ENCODE results near the gene MATR3. TPM values are rescaled to one million over a fixed set of nuclear protein-coding genes. Genes with fewer than 3 reads are reported as not detected.

The MATR3 gene
- polyA plus RNA-seq, 1 donor (not counting 4 experiments of a cell fraction or from before 2014, with no cell fraction given), result 122 TPM

DNA sequence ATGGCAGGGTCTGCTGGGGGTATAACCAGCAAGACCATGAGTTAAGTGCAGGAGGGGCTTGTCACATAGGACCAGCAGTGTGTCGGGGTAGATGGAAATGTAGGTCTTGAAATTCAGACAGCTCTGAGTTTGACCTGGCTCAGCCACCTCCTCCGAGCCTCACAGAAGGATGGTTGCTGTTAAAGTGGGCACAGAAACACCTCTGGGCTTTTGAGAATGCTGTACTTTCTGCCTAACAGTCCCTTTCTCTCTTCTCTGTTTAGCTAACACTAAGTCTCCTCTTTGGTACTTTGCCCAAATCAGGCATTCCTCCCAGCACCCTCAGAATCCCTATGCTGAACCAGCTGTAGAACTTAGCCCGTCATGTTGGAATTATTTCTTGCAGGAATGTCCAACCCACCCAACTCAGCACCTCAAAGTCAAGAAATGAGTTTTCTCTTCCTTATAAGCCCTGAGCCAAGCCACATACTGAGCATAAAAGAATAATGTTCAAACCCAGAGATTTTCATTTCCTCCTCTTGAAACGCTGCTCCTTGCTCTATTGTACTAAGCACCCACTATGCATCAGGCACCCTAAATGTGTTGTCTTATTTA, 41.7 kb upstream of the MATR3 start:
- TF ChIP-seq EZH2 (IDR thresholded peaks at IDR 0.05; ENCODE audit: low read length), result no peak
- TF ChIP-seq, protein P1, sequence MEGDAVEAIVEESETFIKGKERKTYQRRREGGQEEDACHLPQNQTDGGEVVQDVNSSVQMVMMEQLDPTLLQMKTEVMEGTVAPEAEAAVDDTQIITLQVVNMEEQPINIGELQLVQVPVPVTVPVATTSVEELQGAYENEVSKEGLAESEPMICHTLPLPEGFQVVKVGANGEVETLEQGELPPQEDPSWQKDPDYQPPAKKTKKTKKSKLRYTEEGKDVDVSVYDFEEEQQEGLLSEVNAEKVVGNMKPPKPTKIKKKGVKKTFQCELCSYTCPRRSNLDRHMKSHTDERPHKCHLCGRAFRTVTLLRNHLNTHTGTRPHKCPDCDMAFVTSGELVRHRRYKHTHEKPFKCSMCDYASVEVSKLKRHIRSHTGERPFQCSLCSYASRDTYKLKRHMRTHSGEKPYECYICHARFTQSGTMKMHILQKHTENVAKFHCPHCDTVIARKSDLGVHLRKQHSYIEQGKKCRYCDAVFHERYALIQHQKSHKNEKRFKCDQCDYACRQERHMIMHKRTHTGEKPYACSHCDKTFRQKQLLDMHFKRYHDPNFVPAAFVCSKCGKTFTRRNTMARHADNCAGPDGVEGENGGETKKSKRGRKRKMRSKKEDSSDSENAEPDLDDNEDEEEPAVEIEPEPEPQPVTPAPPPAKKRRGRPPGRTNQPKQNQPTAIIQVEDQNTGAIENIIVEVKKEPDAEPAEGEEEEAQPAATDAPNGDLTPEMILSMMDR (optimal IDR thresholded peaks at IDR 0.05 in 1 of 3, IDR thresholded peaks at IDR 0.05 in 1 of 3, conservative IDR thresholded peaks at IDR 0.05 in 1 of 3; ENCODE audit: extremely low read depth in 1 of 3, insufficient read depth in 2 of 3, low read length in 3 of 3), result no peak
- Histone ChIP-seq H3K9ac (ENCODE audit: control insufficient read depth, extremely low read depth, insufficient read depth, low read length) (no peak overlapping the region), H4K20me1 (ENCODE audit: control insufficient read depth, extremely low read depth, insufficient read depth, low read length) (no peaks in the 10 kb centered on the region), H2AFZ (ENCODE audit: control insufficient read depth, low read length) (no peak overlapping the region), H3K4me3 (ENCODE audit: control insufficient read depth in 2 of 3, extremely low read depth in 1 of 3, insufficient read depth in 2 of 3, low read depth in 1 of 3, low read length in 3 of 3) (no peak overlapping the region), H3K4me1 (ENCODE audit: control insufficient read depth, extremely low read depth, insufficient read depth, low read length) (peaks cover under 1% of the 10 kb centered on the region), H3K9me1 (ENCODE audit: control insufficient read depth, extremely low read depth, insufficient read depth, low read length) (no peaks in the 10 kb centered on the region), H3K4me2 (ENCODE audit: control insufficient read depth, extremely low read depth, insufficient read depth, low read depth, low read length) (no peak overlapping the region), H3K27ac (ENCODE audit: control insufficient read depth, insufficient read depth, low read length) (no peak overlapping the region), H3K9me3 (ENCODE audit: control insufficient read depth, low read depth, low read length) (no peaks in the 10 kb centered on the region), H3K79me2 (ENCODE audit: control insufficient read depth, insufficient read depth, low read length) (no peaks in the 10 kb centered on the region), H3K36me3 (ENCODE audit: control insufficient read depth in 2 of 2, extremely low read depth in 1 of 2, insufficient read depth in 2 of 2, low read length in 2 of 2) (no peaks in the 10 kb centered on the region), H3K27me3 (ENCODE audit: control insufficient read depth, extremely low read depth, insufficient read depth, low read length) (no peaks in the 10 kb centered on the region)
- dilution Hi-C loops (cut with MboI; ENCODE audit: extremely low pct_ligation_motif_present, low sequenced_read_pairs), result no loop called here
- FAIRE-seq (no peak), DNase-seq (ENCODE audit: low read depth, low spot score) (no peak)

DNA sequence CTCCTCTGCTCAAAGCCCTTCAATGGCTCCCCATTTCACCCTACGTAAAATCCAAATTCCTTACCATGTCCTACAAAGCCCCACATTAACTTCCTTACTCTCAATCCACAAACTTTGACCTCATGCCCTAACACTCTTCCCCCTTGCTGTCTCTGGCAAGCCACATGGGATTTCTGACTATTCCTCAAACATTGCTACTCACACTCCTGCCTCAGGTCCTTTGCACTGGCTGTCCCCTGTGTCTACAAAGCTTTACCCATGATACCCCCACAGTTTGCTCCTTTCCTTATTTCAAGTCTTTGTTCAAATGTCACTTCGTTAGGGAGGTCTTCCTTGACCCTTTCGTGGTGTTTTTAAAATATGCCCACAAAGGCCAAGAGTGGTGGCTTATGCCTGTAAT, 40.4 kb upstream of the MATR3 start:
- no peaks in the 10 kb centered on the region for H3K36me3 ChIP-seq (ENCODE audit: control insufficient read depth in 2 of 2, extremely low read depth in 1 of 2, insufficient read depth in 2 of 2, low read length in 2 of 2)
- H3K9me1 ChIP-seq (ENCODE audit: control insufficient read depth, extremely low read depth, insufficient read depth, low read length), result no peaks in the 10 kb centered on the region
- DNase-seq (ENCODE audit: low read depth, low spot score), result no peak
- dilution Hi-C loops (cut with MboI; ENCODE audit: extremely low pct_ligation_motif_present, low sequenced_read_pairs), result no loop called here
- no peak for FAIRE-seq
- no peak overlapping the region for H2AFZ ChIP-seq (ENCODE audit: control insufficient read depth, low read length)
- H3K27ac ChIP-seq (ENCODE audit: control insufficient read depth, insufficient read depth, low read length), result no peak overlapping the region
- no peaks in the 10 kb centered on the region for H3K4me1 ChIP-seq (ENCODE audit: control insufficient read depth, extremely low read depth, insufficient read depth, low read length)
- no peak overlapping the region for H3K9ac ChIP-seq (ENCODE audit: control insufficient read depth, extremely low read depth, insufficient read depth, low read length)
- no peaks in the 10 kb centered on the region for H3K27me3 ChIP-seq (ENCODE audit: control insufficient read depth, extremely low read depth, insufficient read depth, low read length)
- no peaks in the 10 kb centered on the region for H4K20me1 ChIP-seq (ENCODE audit: control insufficient read depth, extremely low read depth, insufficient read depth, low read length)
- no peak overlapping the region for H3K4me3 ChIP-seq (ENCODE audit: control insufficient read depth in 2 of 3, extremely low read depth in 1 of 3, insufficient read depth in 2 of 3, low read depth in 1 of 3, low read length in 3 of 3)
- no peaks in the 10 kb centered on the region for H3K9me3 ChIP-seq (ENCODE audit: control insufficient read depth, low read depth, low read length)
- H3K79me2 ChIP-seq (ENCODE audit: control insufficient read depth, insufficient read depth, low read length), result no peaks in the 10 kb centered on the region
- TF ChIP-seq, protein P1 (optimal IDR thresholded peaks at IDR 0.05 in 1 of 3, IDR thresholded peaks at IDR 0.05 in 1 of 3, conservative IDR thresholded peaks at IDR 0.05 in 1 of 3; ENCODE audit: extremely low read depth in 1 of 3, insufficient read depth in 2 of 3, low read length in 3 of 3), result no peak
- no peak for TF ChIP-seq EZH2 (IDR thresholded peaks at IDR 0.05; ENCODE audit: low read length)
- H3K4me2 ChIP-seq (ENCODE audit: control insufficient read depth, extremely low read depth, insufficient read depth, low read depth, low read length), result no peak overlapping the region
